Left ventricle myocardium superior (tissue), 1 donor: ENCODE measurements around the gene PACS1. TPM values are rescaled to one million over a fixed set of nuclear protein-coding genes. Genes with fewer than 3 reads are reported as not detected.
A peak's percentile ranks its signal among the peaks of the same experiment; 100 is the strongest.
"Not testable (repeated sequence)": the region's sequence is repeated elsewhere in the genome, so short reads cannot be mapped to it uniquely, and the experiment has no call there.

Experiments used
- ATAC-seq: fragments of 200-7000 bp; cut with Tn5 transposase; one replicate; pipeline ENCODE4 v1.9.1; 2020; ENCODE audit warnings: mild to moderate bottlenecking, moderate library complexity
- DNase-seq: peaks from one replicate; pipeline ENCODE4 v3.0.0-alpha.2; 2020
- intact Hi-C: fragments of 100-400 bp; cut with micrococcal nuclease; formaldehyde crosslinking; loops from one replicate; pipeline ENCODE4 v1.11.0; 2022
- total RNA-seq: library from RNA; stranded (reverse); fragmentation: NEBNext Ultra II Directional; extraction: Animal tissue kit (Norgen Biotek cat#: 25700); gene quantifications from one replicate; pipeline ENCODE4 v1.2.1, GENCODE V29; 2021
- donor health status: DM: no; HTN: yes; CAD: no; lungs with severe emphysema.

The PACS1 gene
- total RNA-seq, 1 donor from 2014 or later, result 59.0 TPM

DNA sequence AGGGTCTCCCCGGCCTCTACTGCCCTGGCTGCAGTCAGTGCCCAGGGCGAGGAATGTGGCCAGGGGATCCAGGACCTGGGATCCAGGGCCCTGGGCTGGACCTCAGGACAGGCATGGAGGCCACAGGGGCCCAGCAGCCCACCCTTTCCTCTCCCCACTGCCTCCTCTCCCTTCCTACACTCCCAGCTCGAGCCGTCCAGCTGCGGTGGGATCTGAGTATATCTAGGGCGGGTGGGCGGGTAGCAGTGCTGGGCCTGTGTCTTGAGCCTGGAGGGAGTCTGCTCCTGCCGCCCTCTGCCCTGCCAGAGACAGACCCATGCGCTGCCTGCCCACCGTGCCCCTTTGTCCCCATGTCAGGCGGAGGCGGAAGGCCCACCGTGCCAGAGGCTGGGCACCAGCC lies 206.5 kb downstream of the PACS1 start:
- ATAC-seq, intact Hi-C loops, DNase-seq: not testable (repeated sequence)

GRCh38 chr11:66277064-66277463 lies 207.0 kb downstream of the PACS1 start:
- DNase-seq, intact Hi-C loops: not testable (repeated sequence)
- ATAC-seq, result peak; percentile 2

DNA sequence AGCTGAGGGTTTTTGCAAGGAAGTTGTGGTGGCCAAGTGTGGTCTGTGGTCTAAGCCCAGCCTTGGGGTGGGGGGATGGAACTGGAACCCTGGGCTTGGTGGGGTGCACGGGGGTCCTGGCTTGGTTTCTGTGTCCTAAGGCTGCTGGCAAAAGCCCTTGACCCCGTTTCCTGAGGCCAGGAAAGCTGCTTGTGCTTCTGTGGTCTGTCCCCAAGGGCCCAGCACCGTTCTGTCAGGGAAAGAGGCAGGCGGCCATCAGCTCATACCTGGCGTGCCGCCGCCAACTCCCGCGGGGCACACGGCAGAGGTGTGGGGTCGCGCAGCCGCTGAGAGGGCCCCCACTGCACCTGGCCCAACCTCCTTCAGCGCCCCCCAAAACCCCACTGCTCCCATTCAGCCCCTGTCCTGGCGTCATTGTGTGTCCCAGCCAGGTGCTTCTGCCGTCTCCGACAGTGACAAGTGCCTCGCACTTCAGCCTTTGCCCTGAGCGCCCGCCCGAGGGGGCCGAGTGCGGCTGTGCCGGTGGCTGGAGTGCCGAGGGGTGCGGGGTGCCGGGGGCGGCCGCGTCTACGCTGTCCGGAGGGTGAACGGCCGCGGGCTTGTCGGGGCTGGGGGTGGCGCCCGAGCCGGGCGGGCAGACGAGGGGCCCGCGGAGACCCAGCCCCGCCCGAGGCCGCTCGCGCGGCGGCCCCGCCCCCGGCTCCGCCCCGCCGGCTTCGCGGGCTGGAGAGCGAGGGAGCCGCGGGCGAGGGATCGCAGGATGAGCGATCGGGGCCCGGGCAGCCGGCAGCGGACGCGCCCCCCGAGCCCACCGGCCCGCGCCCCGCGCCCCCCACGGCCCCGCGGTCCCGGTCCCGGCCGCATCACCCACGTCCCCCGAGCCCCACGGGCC lies 207.6 kb downstream of the PACS1 start, which contains the start of gene CNIH2:
Gene CNIH2, plus strand, starts transcription at position 705 of the 892 bp plus-strand sequence. CDS start 282 bp downstream, outside the sequence.
- DNase-seq (peak; percentile 69), ATAC-seq (peak; percentile 37)
- intact Hi-C loops, result no loop called here

DNA sequence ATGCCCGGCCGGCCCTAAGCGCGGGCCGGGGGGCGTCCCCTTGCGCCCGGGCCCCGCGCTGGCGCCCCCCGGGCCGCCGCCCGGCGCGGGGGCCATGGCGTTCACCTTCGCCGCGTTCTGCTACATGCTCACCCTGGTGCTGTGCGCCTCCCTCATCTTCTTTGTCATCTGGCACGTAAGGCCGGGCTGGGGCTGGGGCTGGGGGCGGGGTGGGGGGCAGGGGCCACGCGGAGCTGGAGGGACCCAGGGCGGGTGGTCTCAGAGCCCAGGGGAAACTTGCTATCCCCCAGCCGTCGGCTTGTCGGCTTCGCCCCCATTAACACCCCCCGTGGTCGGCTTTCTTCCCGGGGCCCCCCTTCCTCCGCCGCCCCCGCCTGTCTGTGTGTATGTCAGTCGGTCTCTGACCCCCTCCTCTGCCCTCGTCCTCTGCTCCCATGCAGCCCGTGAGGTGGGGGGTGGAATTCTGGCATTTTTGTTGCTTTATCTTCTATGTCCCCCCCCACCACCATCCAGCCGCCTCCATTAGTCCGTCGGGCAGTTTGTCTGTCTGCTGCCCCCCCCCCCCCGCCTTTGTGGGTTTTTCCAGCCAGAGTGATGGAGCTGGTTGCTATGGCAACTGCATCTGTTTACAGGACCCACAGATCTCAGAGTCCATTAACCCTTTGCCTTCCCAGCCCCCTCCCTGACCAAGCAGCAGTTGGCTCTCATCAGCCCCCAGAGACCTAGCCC lies 208.5 kb downstream of the PACS1 start:
- ATAC-seq (no peak), DNase-seq (no peak)
- intact Hi-C loops, result no loop called here

GRCh38 chr11:66279092-66279734 lies 209.1 kb downstream of the PACS1 start:
- ATAC-seq (no peak), DNase-seq (no peak)
- intact Hi-C loops, result no loop called here

DNA sequence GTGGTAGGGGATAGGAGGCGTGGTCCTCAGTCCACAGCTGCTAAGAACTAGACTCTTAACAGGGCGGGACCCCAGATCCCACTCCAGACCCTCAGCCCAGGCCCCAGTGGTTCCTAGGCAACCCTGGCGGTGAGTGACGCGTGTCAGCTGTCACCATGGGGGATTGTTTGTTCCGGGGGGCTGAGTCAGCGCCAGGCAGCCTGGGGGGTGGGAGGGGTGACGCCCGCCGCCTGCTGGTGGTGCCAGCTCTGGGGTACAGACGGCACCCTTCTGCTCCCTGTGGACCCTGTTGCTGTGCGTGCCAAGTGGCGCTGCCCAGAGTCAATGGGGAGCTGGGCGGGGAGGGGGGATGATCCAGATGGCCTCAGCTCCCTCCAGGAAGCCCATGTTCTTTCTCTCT lies 210.4 kb downstream of the PACS1 start:
- intact Hi-C loops, result no loop called here
- no peak for DNase-seq
- no peak for ATAC-seq

- ATAC-seq (no peak), DNase-seq (no peak)
- intact Hi-C loops, result no loop called here
These were observed 210.9 kb downstream of the PACS1 start for GRCh38 chr11:66281001-66281400.

DNA sequence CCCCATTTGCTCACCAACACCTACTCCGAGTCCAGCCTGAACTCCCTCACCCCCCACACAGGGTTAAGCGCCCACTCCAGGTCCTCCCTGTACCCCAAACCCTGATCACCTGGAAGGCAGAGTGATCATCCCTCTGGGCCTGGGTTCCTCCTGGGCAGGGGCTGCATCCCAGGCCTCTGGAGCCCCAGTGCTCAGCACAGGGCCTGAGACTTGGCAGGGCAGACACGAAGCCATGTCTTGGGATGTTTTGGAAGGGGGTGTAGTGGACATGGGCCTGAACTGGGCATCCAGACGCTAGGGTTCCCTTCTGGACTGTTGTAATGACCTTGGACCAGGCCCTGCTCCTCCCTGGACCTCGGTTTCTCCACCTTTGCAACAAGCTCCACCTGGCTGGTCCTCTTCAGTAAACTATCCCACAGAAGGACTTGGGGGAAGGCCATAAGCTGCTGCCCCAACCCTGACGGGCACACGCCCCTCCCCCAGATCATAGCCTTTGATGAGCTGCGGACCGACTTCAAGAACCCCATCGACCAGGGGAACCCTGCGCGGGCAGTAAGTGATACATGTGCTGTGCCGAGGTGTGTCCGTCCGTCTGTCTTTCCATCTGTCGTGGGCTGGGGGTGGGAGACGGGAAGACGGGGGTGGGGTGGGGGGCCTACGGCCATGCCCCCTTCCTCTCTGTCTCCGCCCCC lies 211.8 kb downstream of the PACS1 start:
- DNase-seq, result no peak
- no peak for ATAC-seq
- intact Hi-C loops, result no loop called here

GRCh38 chr11:66282468-66283455 lies 212.7 kb downstream of the PACS1 start:
- peak; percentile 84 for ATAC-seq
- peak; percentile 99 for DNase-seq
- intact Hi-C loops, result no loop called here

GRCh38 chr11:66283461-66284105 lies 213.5 kb downstream of the PACS1 start:
- ATAC-seq, result no peak
- intact Hi-C loops, result no loop called here
- DNase-seq, result no peak

DNA sequence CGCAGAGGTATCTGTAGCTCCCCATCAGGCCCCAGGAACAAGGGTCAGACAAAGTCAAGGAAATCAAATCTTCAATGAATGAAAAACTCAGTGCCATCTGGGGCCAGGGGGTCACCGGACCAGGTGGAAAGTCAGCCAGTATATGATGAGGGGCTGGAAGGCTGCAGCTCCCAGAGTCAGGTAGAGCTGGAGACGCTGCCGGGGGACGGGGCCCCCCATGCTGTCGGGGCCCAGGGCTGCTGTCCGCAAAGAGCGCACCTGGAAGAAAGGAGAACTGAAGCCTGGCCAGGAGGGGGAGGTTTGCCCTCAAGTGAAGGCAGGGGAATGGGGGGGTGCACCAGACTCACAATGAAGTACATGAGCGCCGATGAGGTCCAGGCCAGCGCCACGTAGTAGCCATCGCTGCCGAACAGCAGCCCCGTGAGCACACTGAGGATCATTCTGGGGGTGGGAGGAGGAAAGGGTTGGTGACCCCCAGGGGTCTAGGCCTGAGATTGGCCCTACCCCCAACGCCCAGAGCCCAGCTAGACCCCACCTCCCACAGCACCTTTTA lies 214.5 kb downstream of the PACS1 start:
- DNase-seq, result no peak
- intact Hi-C loops, result no loop called here
- no peak for ATAC-seq

- ATAC-seq, result no peak
- intact Hi-C loops, result no loop called here
These were observed 215.3 kb downstream of the PACS1 start for GRCh38 chr11:66285250-66285947.

GRCh38 chr11:66286699-66287098 lies 216.6 kb downstream of the PACS1 start:
- intact Hi-C loops, result no loop called here
- DNase-seq (no peak), ATAC-seq (no peak)

More at GRCh38 chr11:66285250-66285947, 215.3 kb downstream of the PACS1 start:
- no peak for DNase-seq

GRCh38 chr11:66287211-66287888 lies 217.3 kb downstream of the PACS1 start:
- intact Hi-C loops, result no loop called here
- no peak for ATAC-seq
- no peak for DNase-seq

DNA sequence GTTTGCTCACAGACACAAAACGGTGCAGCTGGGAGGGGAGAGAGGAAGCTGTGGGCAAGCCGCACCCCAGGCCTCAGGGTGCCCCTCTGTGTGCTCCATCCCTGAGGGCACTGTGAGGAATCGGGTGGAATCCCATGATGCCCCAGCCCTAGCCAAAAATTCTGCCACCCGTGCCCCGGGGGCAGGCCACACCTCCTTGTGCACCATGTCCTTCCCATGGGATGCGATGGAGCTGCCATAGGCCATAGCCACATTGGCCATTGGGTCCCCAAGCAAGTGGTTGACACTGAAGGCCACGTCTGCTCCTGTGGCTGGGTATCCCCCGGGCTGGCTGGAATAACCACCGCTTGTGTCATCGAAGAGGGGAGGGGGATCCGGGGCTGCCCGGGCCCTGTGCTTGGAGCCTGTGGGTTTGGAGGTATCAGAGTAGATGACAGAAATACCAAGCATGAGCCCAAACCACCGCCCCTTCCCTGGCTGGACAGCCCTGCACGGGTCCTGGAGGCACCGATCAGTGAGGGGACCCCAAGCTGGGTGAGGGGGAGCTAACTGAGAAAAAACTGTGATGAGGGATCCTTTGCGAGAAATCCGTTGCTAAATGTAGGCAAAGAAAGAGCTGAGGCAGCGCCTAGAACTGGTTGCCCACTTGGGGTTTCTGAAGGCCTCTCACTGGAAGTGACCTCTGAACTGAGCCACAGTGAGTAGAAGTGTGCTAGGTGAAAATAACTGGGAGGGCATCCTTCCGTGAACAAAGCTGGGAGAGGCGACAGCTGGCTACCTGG lies 218.0 kb downstream of the PACS1 start:
- ATAC-seq, result no peak
- DNase-seq, result no peak
- intact Hi-C loops, result no loop called here
